Activated CD4-positive, alpha-beta T cell treated with anti-CD3 and anti-CD28 coated beads for 4 hours (primary cell): ENCODE results near the gene SNCA.

Experiments used
- DNase-seq, 2 donors: peaks; one replicate each; pipeline ENCODE4 v3.0.0-alpha.2; 2020

Gene SNCA

GRCh38 chr4:89836897-89837384, at the start of gene SNCA:
Gene SNCA, minus strand, starts transcription at chr4:89837161. Its CDS starts 1,494 bp downstream, at chr4:89835667.
- peak; percentile 9 to 29 for DNase-seq

DNA sequence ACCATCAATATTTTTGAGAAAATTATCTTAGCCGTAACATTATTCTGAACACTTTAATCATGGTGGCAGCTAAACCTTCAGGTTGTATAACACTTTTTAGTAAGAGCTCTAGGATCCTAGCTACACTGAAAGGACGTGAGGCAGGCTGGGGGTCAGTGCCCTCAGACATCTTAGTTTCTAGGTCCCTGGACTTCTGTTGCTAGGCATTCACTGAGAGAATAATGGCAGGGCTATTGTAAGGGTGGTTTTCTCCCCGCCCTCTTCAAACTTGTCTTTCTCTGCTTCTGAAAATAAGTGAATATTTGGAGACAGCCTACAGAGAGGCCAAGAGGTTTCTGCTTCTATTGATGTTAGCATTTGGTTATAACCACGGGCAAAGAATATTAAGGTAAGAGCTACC, 42.3 kb upstream of the SNCA start:
- no peak for DNase-seq

DNA sequence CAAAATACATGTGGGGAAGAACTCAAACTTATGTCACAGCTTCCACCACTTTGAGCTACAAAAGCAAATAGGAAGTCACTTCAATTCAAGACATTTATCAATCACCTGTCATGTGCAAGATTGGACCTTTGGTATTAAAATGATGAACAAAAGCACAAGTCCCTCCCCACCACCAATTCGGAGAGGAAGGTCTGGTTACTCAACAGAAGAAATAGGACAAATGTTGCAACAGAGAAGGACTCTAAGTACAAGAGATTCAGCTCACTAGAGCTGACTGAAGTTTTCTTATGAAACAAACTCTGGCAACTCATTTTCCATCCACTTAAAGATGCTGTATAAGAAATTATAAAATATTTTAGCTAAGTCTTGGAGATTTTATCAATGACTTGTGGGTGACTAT, 41.6 kb upstream of the SNCA start:
- no peak for DNase-seq

DNA sequence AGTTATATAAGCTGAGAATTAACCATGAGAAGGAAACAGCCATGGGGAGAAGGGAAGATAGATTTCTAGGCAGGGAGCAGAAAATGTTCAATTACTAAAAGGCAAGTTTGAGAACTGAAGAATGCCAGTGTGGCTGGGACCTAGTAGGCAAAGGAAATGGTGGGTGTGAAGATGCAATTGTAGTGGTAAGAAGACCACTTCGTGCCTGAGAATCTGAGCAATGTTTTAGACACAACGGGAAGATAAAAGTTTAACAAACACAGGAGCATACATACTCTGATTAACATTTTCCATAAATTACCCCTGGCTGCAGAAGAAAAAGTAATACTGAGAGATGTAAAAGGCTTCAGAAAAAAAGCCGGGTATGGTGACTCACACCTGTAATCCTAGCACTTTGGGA, 39.6 kb upstream of the SNCA start:
- DNase-seq = no peak

- DNase-seq = no peak
These were observed 34.2 kb upstream of the SNCA start for GRCh38 chr4:89871211-89871610.

GRCh38 chr4:89868999-89869589, 32.1 kb upstream of the SNCA start:
- DNase-seq = no peak

GRCh38 chr4:89868276-89868675, 31.3 kb upstream of the SNCA start:
- no peak for DNase-seq

DNA sequence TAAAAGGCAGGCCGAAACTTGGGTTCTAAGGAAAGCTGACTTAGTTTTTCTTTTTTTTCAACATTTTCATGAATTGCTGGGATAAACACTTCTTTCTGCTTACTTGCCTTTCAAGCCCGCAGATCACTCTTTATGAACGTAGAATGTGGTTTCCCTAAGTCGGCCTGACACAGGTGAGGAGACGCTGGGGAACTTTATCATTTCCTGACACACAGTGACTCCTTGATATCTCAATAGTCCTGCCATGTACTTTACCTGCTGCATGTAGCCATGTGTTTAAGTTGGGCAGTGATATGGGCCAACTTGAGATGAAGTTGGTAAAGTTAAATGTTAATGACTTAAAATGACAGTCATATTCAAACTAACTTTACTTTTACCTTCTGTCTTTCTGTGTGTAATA, 26.6 kb upstream of the SNCA start:
- DNase-seq = no peak

GRCh38 chr4:89860971-89861370, 24.0 kb upstream of the SNCA start:
- DNase-seq = no peak

- no peak for DNase-seq
These were observed 18.3 kb upstream of the SNCA start for GRCh38 chr4:89855236-89855635.

- no peak for DNase-seq
These were observed 10.8 kb upstream of the SNCA start for GRCh38 chr4:89847571-89848325.

GRCh38 chr4:89839558-89839957, 2.6 kb upstream of the SNCA start:
- no peak for DNase-seq

- no peak for DNase-seq
These were observed 1.0 kb upstream of the SNCA start for GRCh38 chr4:89837993-89838390.

GRCh38 chr4:89837385-89837992, 528 bp upstream of the SNCA start:
- no peak for DNase-seq

DNA sequence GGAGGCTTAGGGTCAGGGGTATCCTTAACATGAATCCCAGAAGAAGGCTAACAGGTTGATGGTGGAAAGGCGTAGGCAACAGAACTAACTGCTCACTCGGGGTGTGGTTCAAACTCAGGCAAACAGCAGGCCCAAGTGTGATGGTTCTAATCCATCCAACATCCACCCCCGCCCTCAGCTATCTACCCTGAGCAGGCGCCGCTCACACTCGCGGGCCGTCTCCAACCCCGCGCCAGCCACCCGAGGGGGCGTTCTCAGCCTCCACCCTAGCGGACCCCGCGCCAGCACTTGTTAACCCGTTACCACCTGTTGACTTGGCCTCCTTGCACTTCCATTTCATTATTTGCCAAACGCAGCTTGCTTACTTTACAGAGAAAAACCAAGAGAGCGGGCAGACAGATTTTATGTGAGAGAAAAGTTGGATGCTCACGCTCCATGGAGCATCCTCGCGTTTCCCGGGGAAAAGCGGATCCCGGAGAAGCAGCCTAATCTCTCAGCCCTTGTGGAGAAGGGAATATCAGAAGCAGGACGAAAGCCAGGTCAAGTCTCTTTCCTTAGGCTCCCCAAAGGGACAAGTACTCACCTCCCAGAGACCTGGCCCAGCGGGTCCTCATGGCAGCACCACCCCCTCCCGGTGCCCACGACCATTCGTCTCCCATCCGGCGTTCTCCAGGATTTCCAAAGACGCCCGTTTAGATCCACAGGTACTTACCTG, 773 bp downstream of the SNCA start:
- no peak for DNase-seq

DNA sequence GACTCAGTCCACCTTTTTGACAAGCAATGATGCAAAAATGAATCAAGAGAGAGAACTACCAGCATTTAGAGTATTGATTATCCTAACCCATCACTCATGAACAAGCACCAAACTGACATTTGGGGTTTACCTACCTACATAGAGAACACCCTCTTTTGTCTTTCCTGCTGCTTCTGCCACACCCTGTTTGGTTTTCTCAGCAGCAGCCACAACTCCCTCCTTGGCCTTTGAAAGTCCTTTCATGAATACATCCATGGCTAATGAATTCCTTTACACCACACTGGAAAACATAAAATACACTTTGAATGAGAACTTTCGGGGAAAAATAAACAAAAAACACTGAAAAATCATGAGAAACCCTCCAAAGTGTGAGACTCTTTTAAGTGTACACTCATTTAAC, 1.5 kb downstream of the SNCA start:
- DNase-seq = no peak

GRCh38 chr4:89834486-89835209, 2.3 kb downstream of the SNCA start:
- DNase-seq = no peak

- no peak for DNase-seq
These were observed 7.4 kb downstream of the SNCA start for GRCh38 chr4:89829470-89830138.

- no peak for DNase-seq
These were observed 13.5 kb downstream of the SNCA start for GRCh38 chr4:89823416-89823815.

GRCh38 chr4:89821612-89822011, 15.3 kb downstream of the SNCA start:
- DNase-seq = no peak

DNA sequence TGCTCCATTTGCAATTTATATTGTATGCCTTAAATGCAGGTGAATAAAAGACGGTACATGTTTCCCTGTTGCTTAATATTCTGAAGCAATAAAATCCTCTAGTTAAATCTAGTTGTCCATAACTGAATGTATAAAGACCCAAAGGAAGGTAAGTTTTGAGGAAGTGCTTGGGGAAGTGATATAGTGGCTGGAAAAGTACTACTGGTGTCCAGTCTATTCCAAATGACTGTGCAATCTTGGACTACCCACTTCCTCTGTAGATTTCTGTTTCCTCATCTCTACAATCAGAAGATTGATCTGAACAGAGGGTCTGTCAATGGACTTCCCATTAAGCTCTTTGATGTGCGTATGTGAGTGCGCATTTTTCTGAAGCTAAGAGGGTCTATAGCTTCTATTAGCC, 17.0 kb downstream of the SNCA start:
- DNase-seq = no peak

- DNase-seq = no peak
These were observed 22.6 kb downstream of the SNCA start for GRCh38 chr4:89814362-89814761.
